Measurements from ENCODE around the gene SNX2. TPM values are rescaled to one million over a fixed set of nuclear protein-coding genes. Genes with fewer than 3 reads are reported as not detected.

Gene SNX2
- total and polyA plus RNA-seq, 4 donors, result 25.5 to 57.0 (median 34.3) TPM

- TF ChIP-seq HNF4A (conservative IDR thresholded peaks at IDR 0.05) (no peak), TAF1 (conservative IDR thresholded peaks at IDR 0.05) (no peak), RXRA (IDR thresholded peaks at IDR 0.05) (no peak), REST (IDR thresholded peaks at IDR 0.05) (no peak), YY1 (IDR thresholded peaks at IDR 0.05) (no peak), RAD21 (IDR thresholded peaks at IDR 0.05) (no peak), ATF3 (IDR thresholded peaks at IDR 0.05) (no peak)
- Histone ChIP-seq H3K9ac (ENCODE audit: low read depth in 1 of 2, low read length in 2 of 2) (no peak overlapping the region), H3K4me3 (ENCODE audit: low read depth in 1 of 3, low read length in 3 of 3) (no peak overlapping the region), H3K9me3 (ENCODE audit: control insufficient read depth in 4 of 4, low read length in 3 of 4) (peaks cover 0 to 7% (median under 1%) of the 10 kb centered on the region in 4 donors), H3K27ac (ENCODE audit: low read depth in 1 of 2, low read length in 2 of 2) (no peak overlapping the region), H3K36me3 (ENCODE audit: control insufficient read depth in 4 of 4, insufficient read depth in 3 of 4, low read depth in 1 of 4, low read length in 3 of 4) (no peaks in the 10 kb centered on the region), H3K27me3 (ENCODE audit: control insufficient read depth in 4 of 4, insufficient read depth in 4 of 4, low read length in 3 of 4) (peaks cover 0 to 2% (median 0%) of the 10 kb centered on the region in 4 donors), H3K4me1 (ENCODE audit: control insufficient read depth in 4 of 4, insufficient read depth in 4 of 4, low read length in 3 of 4) (no peaks in the 10 kb centered on the region)
- DNase-seq (ENCODE audit: low spot score), result no peak
Measured at GRCh38 chr5:122738088-122738487, 36.8 kb upstream of the SNX2 start.

DNA sequence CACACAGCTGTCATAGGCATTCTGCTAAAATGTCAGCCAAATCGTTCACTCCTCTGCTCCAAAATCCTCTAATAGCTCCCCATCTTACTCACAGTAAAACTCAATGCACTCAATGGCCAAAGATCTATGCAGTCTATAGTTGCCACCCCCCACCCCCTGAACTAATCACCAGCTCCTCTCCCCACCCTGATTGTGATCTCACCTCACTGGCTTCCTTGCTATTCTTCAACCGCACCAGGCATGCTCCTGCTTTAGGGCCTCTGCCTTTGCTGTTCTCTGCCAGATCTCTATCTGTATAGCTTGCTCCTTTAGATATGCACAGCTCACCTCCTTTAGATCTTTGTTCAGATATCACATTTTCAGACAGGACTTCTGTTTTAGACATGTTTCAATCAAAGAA lies 33.2 kb upstream of the SNX2 start:
- H3K9ac ChIP-seq (ENCODE audit: low read depth in 1 of 2, low read length in 2 of 2), result no peak overlapping the region
- 68% methylated on average over 2 of the region's 2 CpGs for WGBS
- H3K36me3 ChIP-seq (ENCODE audit: control insufficient read depth in 4 of 4, insufficient read depth in 3 of 4, low read depth in 1 of 4, low read length in 3 of 4), result no peaks in the 10 kb centered on the region
- no peaks in the 10 kb centered on the region for H3K27me3 ChIP-seq (ENCODE audit: control insufficient read depth in 4 of 4, insufficient read depth in 4 of 4, low read length in 3 of 4)
- H3K27ac ChIP-seq (ENCODE audit: low read depth in 1 of 2, low read length in 2 of 2), result no peak overlapping the region
- TF ChIP-seq JUND (IDR thresholded peaks at IDR 0.05) (no peak), RAD21 (IDR thresholded peaks at IDR 0.05) (no peak), MAX (IDR thresholded peaks at IDR 0.05) (no peak), YY1 (IDR thresholded peaks at IDR 0.05) (no peak), ZBTB33 (IDR thresholded peaks at IDR 0.05) (no peak), RXRA (IDR thresholded peaks at IDR 0.05) (no peak), HNF4A (conservative IDR thresholded peaks at IDR 0.05) (no peak), GABPA (IDR thresholded peaks at IDR 0.05 in 1 of 2, conservative IDR thresholded peaks at IDR 0.05 in 1 of 2) (no peak), FOXA1 (IDR thresholded peaks at IDR 0.05) (no peak), SP1 (IDR thresholded peaks at IDR 0.05) (no peak), NR2F2 (IDR thresholded peaks at IDR 0.05) (no peak), EGR1 (IDR thresholded peaks at IDR 0.05; ENCODE audit: low read depth in 2 of 2) (no peak), TAF1 (conservative IDR thresholded peaks at IDR 0.05) (no peak), REST (IDR thresholded peaks at IDR 0.05) (no peak), HNF4G (IDR thresholded peaks at IDR 0.05) (no peak)
- TF ChIP-seq, protein P1, sequence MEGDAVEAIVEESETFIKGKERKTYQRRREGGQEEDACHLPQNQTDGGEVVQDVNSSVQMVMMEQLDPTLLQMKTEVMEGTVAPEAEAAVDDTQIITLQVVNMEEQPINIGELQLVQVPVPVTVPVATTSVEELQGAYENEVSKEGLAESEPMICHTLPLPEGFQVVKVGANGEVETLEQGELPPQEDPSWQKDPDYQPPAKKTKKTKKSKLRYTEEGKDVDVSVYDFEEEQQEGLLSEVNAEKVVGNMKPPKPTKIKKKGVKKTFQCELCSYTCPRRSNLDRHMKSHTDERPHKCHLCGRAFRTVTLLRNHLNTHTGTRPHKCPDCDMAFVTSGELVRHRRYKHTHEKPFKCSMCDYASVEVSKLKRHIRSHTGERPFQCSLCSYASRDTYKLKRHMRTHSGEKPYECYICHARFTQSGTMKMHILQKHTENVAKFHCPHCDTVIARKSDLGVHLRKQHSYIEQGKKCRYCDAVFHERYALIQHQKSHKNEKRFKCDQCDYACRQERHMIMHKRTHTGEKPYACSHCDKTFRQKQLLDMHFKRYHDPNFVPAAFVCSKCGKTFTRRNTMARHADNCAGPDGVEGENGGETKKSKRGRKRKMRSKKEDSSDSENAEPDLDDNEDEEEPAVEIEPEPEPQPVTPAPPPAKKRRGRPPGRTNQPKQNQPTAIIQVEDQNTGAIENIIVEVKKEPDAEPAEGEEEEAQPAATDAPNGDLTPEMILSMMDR (IDR thresholded peaks at IDR 0.05; ENCODE audit: low read depth, low read length, missing input control), result no peak
- DNase-seq (ENCODE audit: low spot score), result no peak
- H3K4me1 ChIP-seq (ENCODE audit: control insufficient read depth in 4 of 4, insufficient read depth in 4 of 4, low read length in 3 of 4), result no peaks in the 10 kb centered on the region
- no peak overlapping the region for H3K4me3 ChIP-seq (ENCODE audit: low read depth in 1 of 3, low read length in 3 of 3)
- no peaks in the 10 kb centered on the region for H3K9me3 ChIP-seq (ENCODE audit: control insufficient read depth in 4 of 4, low read length in 3 of 4)
